ENCODE results near the gene KRTAP20-1. TPM values are rescaled to one million over a fixed set of nuclear protein-coding genes. Genes with fewer than 3 reads are reported as not detected.

The KRTAP20-1 gene
- polyA plus RNA-seq, 3 donors: not detected

DNA sequence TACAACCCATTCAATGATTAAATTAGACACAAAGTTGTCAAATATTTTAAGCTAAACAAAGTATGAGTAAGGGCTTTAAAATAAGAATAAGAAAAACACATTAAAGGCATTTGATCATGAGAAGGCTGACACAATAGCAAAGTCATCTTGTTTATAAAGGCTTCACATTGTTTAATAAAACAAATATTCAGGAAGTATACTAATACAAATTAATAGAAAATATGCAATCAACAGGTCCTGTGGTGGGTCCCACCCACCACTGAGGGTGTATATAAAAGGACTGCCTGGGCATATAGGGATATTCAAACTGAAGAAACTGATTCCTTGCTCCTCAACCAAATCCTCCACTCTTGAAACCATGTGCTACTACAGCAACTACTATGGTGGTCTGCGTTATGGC, 18.7 kb downstream of the KRTAP20-1 start, which contains the start of gene KRTAP20-2:
Gene KRTAP20-2 (plus strand): TSS at position 301 of the 400 bp plus-strand sequence. CDS start 58 bp downstream, at position 359.
- no peak for DNase-seq (ENCODE audit: extremely low read depth in 1 of 11, low read depth in 9 of 11, low spot score in 4 of 11)

DNA sequence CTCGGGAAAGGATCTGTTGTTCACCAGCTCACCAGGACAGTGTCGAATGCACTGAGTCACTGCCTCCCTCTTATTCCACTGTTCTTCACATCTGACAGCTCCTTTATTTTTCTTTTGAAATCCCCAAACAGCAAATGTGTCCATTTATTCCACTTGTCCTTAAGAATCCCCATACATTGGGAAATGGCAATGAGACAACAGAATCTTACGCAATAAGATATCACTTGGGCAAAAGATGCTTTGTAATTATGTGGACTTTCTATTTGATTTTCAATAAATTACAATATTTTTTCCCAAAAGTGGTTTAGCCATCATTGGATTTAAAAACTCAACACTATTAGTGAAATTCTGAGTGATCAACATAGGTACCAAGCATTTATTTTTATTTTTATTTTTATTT, 22.5 kb downstream of the KRTAP20-1 start:
- DNase-seq (ENCODE audit: extremely low read depth in 1 of 11, low read depth in 9 of 11, low spot score in 4 of 11): no peak

DNA sequence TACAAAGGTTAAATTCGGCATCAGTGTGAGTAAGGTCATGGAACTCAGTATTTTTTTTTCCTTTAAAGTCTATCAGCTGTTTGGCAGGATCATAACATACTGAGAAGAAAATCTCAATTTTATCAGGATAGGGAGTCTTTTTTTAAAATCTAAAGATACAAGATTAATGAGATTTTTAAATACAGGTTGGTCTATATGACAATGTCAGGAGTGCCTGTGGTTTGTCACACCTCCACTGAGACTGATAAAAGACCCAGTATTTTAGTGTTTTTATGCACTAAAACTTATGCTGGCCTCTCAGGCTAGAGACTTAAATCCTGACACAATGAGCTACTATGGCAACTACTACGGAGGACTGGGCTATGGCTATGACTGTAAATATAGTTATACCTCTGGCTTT, 26.3 kb downstream of the KRTAP20-1 start, which contains the start of gene KRTAP20-3:
Gene KRTAP20-3 (plus strand): TSS at position 301 of the 400 bp plus-strand sequence.
- DNase-seq (ENCODE audit: extremely low read depth in 1 of 11, low read depth in 9 of 11, low spot score in 4 of 11): no peak

DNA sequence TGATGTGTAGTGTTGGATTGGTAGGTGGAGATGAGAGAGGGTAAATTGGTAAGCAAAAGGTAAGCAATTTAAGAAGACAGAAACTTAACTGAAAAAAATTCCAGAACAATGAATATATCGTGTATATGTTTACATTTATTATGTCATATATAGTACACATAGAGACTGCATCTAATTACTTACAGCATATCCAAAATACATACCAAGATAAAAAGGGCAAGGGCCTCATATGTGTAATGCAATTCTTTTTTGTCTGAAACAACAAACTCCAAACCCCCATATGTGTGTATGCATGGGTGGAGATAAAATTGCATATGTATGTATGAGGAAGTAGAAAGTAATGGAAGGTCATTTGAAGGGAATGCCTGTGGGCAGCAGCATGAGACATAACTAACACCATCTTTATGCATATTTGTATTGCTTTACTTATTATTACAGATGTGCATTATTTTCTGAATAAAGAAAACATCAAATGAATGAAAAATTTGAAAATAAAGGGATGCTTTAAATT, 30.7 kb downstream of the KRTAP20-1 start:
- no peak for DNase-seq (ENCODE audit: extremely low read depth in 1 of 11, low read depth in 9 of 11, low spot score in 4 of 11)

DNA sequence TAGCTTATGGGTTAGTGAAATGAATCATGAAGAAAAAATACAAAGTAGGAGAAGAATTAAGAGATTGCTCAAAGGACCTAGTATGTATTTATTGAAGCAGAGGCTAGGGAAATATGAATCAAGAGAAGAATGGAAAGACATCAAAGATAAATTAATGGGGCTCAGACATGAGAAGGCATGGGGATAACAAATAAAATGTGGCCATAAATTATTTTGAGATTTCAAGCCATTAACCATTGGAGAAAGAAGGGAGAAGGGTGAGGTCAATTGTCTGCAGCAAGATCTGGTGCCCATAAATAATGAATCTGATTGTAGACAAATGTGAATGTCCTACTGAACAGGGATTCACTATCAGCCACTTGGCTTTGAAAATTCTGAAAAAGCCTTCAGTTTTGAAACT, 36.7 kb downstream of the KRTAP20-1 start:
- no peak for DNase-seq (ENCODE audit: extremely low read depth in 1 of 11, low read depth in 9 of 11, low spot score in 4 of 11)

Other genes starting within 250 kb of the KRTAP20-1 start
- gene KRTAP13-2, start 244.2 kb upstream of the KRTAP20-1 start, polyA plus RNA-seq (ENCODE audit: insufficient read length in 3 of 3): not detected
- not detected for gene KRTAP13-1, start 220.4 kb upstream of the KRTAP20-1 start, polyA plus RNA-seq (ENCODE audit: insufficient read length in 3 of 3)
- gene KRTAP13-3, start 190.5 kb upstream of the KRTAP20-1 start, polyA plus RNA-seq (ENCODE audit: insufficient read length in 3 of 3): not detected
- gene KRTAP13-4, start 186.2 kb upstream of the KRTAP20-1 start, polyA plus RNA-seq (ENCODE audit: insufficient read length in 3 of 3): not detected
- gene KRTAP15-1, start 176.2 kb upstream of the KRTAP20-1 start, polyA plus RNA-seq (ENCODE audit: insufficient read length in 3 of 3): not detected
- gene KRTAP19-1, start 136.1 kb upstream of the KRTAP20-1 start, polyA plus RNA-seq (ENCODE audit: insufficient read length in 3 of 3): not detected
- gene KRTAP19-2, start 129.0 kb upstream of the KRTAP20-1 start, polyA plus RNA-seq (ENCODE audit: insufficient read length in 3 of 3): not detected
- gene KRTAP19-3, start 124.4 kb upstream of the KRTAP20-1 start, polyA plus RNA-seq (ENCODE audit: insufficient read length in 3 of 3): not detected
- not detected for gene KRTAP19-4, start 119.3 kb upstream of the KRTAP20-1 start, polyA plus RNA-seq (ENCODE audit: insufficient read length in 3 of 3)
- gene KRTAP19-5, start 114.3 kb upstream of the KRTAP20-1 start, polyA plus RNA-seq (ENCODE audit: insufficient read length in 3 of 3): not detected
- gene KRTAP19-6, start 74.6 kb upstream of the KRTAP20-1 start, polyA plus RNA-seq (ENCODE audit: insufficient read length in 3 of 3): not detected
- not detected for gene KRTAP19-7, start 55.1 kb upstream of the KRTAP20-1 start, polyA plus RNA-seq (ENCODE audit: insufficient read length in 3 of 3)
- gene KRTAP22-2, start 26.0 kb upstream of the KRTAP20-1 start, polyA plus RNA-seq (ENCODE audit: insufficient read length in 3 of 3): not detected
- not detected for gene KRTAP6-3, start 24.0 kb upstream of the KRTAP20-1 start, polyA plus RNA-seq (ENCODE audit: insufficient read length in 3 of 3)
- not detected for gene KRTAP6-2, start 17.5 kb upstream of the KRTAP20-1 start, polyA plus RNA-seq (ENCODE audit: insufficient read length in 3 of 3)
- not detected for gene KRTAP22-1, start 15.3 kb upstream of the KRTAP20-1 start, polyA plus RNA-seq (ENCODE audit: insufficient read length in 3 of 3)
- not detected for gene KRTAP6-1, start 2.5 kb upstream of the KRTAP20-1 start, polyA plus RNA-seq (ENCODE audit: insufficient read length in 3 of 3)
- not detected for gene KRTAP20-4, start 4.2 kb downstream of the KRTAP20-1 start, polyA plus RNA-seq (ENCODE audit: insufficient read length in 3 of 3)
- not detected for gene KRTAP20-2, start 18.8 kb downstream of the KRTAP20-1 start, polyA plus RNA-seq (ENCODE audit: insufficient read length in 3 of 3)
- gene KRTAP20-3, start 26.4 kb downstream of the KRTAP20-1 start, polyA plus RNA-seq (ENCODE audit: insufficient read length in 3 of 3): not detected
- not detected for gene KRTAP21-3, start 102.4 kb downstream of the KRTAP20-1 start, polyA plus RNA-seq (ENCODE audit: insufficient read length in 3 of 3)
- gene KRTAP21-2, start 130.8 kb downstream of the KRTAP20-1 start, polyA plus RNA-seq (ENCODE audit: insufficient read length in 3 of 3): not detected
- not detected for gene KRTAP21-1, start 139.0 kb downstream of the KRTAP20-1 start, polyA plus RNA-seq (ENCODE audit: insufficient read length in 3 of 3)
- not detected for gene KRTAP8-1, start 196.8 kb downstream of the KRTAP20-1 start, polyA plus RNA-seq (ENCODE audit: insufficient read length in 3 of 3)
- gene KRTAP7-1, start 213.3 kb downstream of the KRTAP20-1 start, polyA plus RNA-seq (ENCODE audit: insufficient read length in 3 of 3): not detected